ENCODE measurements around the gene NAGPA. TPM values are rescaled to one million over a fixed set of nuclear protein-coding genes. Genes with fewer than 3 reads are reported as not detected.

NAGPA gene
- total RNA-seq = 18.2 and 19.8 TPM in 2 replicates

GRCh38 chr16:5033256-5034166 is at the start of gene NAGPA:
Gene NAGPA (minus strand): TSS chr16:5033935. CDS start chr16:5033914, 21 bp downstream.

GRCh38 chr16:5071681-5072333 is 38.1 kb upstream of the NAGPA start, which contains the start of gene ALG1:
Gene ALG1 (plus strand): TSS chr16:5071843. CDS start chr16:5071850, 7 bp downstream.

GRCh38 chr16:5065813-5066212 is 32.1 kb upstream of the NAGPA start, which contains the start of gene C16orf89:
Gene C16orf89 (minus strand): TSS chr16:5065956. CDS start chr16:5065908, 48 bp downstream.

Other genes with a start within 250 kb of the NAGPA start
- gene SEPTIN12, start 245.6 kb downstream of the NAGPA start, total RNA-seq = not detected in 2 replicates
- gene SMIM22, start 238.6 kb downstream of the NAGPA start, total RNA-seq = not detected in 2 replicates
- gene ROGDI, start 231.3 kb downstream of the NAGPA start, total RNA-seq = 9.5 and 9.9 TPM in 2 replicates
- gene GLYR1, start 186.6 kb downstream of the NAGPA start, total RNA-seq = 43.9 and 52.4 TPM in 2 replicates
- 19.0 and 23.9 TPM in 2 replicates for gene UBN1, start 186.5 kb downstream of the NAGPA start, total RNA-seq
- 12.2 and 15.2 TPM in 2 replicates for gene PPL, start 96.8 kb downstream of the NAGPA start, total RNA-seq
- gene SEC14L5, start 75.6 kb downstream of the NAGPA start, total RNA-seq = 0.13 and 0.19 TPM in 2 replicates
- gene C16orf89, start 32.0 kb upstream of the NAGPA start, total RNA-seq = 0.92 and 1.4 TPM in 2 replicates
- gene ALG1, start 37.9 kb upstream of the NAGPA start, total RNA-seq = 26.8 and 36.9 TPM in 2 replicates
- gene EEF2KMT, start 63.9 kb upstream of the NAGPA start, total RNA-seq = 7.5 and 9.8 TPM in 2 replicates

Measured in aortic smooth muscle cell (primary cell).